NCI-H82 treated with DMSO at 0.1 percent for 48 hours (cell line): ENCODE measurements around the gene PLD3.

ENCODE experiments used
- DNase-seq: peaks from one replicate; lab custom pipeline; 2025; ENCODE audit not compliant: unreplicated experiment; lab: John Stamatoyannopoulos, UW

Gene PLD3

DNA sequence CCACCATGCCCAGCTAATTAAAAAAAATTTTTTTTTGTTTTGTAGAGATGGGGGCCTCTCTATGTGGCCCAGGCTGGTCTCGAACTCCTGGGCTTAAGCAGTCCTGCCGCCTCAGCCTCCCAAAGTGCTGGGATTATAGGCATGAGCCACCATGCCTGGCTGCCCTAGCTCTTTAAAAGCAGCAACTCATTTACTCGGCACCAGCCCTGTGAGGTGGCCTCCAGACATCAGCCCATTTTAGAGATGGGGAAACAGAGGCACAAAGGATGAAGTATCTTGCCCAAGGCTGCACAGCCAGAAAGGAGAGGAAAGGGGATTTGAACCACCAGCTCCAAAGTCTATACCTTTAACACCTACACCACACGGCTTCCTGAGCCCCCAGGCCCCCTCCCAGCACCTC lies 64.4 kb downstream of the PLD3 start:
- DNase-seq, result no peak

GRCh38 chr19:40413291-40413845 lies 64.9 kb downstream of the PLD3 start, which contains the start of gene PRX:
Gene PRX (minus strand): TSS chr19:40413378. CDS start chr19:40407932, 5,446 bp downstream.
- DNase-seq, result peak; percentile 72

GRCh38 chr19:40414542-40415535 lies 66.3 kb downstream of the PLD3 start:
- no peak for DNase-seq

GRCh38 chr19:40415768-40416167 lies 67.3 kb downstream of the PLD3 start:
- DNase-seq, result no peak

- DNase-seq, result no peak
These were observed 68.6 kb downstream of the PLD3 start for GRCh38 chr19:40416918-40417642.

- no peak for DNase-seq
These were observed 69.1 kb downstream of the PLD3 start for GRCh38 chr19:40417643-40417981.

DNA sequence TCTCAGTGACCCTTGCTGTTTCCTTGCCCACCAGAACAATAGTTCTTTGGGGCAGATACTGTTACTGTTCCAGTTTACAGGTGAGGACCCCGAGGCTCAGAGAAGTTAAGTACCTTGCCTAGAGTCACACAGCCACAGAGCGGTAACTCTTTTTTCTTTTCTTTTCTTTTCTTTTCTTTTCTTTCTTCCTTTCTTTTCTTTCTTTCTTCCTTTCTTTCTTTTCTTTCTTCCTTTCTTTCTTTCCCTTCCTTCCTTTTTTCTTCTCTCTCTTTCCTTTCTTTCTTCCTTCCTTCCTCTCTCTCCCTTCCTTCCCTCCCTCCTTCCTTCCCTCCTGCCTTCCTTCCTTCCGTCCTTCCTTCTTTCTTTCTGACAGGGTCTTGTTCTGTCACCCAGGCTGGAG lies 69.5 kb downstream of the PLD3 start:
- DNase-seq, result no peak

DNA sequence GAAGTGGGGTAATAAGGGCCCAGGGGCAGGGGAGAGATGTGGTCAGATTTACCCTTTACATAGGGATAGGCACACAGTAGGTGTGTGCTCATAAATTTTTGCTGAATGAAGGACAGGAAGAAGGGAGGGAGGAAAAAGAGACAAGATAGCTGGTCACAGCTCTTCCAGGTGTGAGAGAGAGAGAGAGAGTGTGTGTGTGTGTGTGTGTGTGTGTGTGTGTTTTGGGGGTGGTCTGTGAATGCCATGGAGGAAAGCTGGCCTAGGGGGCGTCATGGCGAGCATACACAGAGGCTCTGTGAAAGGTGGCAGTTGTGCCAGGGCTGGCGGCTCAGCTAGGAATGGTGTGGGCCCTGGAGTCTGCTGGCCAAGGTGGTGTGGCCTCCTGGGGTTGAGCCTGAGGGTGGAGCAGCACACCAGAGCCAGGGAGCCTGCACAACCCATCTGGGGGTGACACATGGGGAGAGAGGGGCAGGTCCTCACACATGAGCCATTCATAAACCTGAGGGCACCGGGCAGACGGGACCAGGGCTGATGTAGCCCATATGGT lies 70.6 kb downstream of the PLD3 start:
- no peak for DNase-seq

- no peak for DNase-seq
These were observed 71.3 kb downstream of the PLD3 start for GRCh38 chr19:40419780-40420179.

- no peak for DNase-seq
These were observed 71.9 kb downstream of the PLD3 start for GRCh38 chr19:40420451-40420765.

- DNase-seq, result peak; percentile 88
These were observed 72.6 kb downstream of the PLD3 start for GRCh38 chr19:40420766-40421765.

- no peak for DNase-seq
These were observed 73.7 kb downstream of the PLD3 start for GRCh38 chr19:40421993-40422747.

- no peak for DNase-seq
These were observed 74.5 kb downstream of the PLD3 start for GRCh38 chr19:40422748-40423566.

DNA sequence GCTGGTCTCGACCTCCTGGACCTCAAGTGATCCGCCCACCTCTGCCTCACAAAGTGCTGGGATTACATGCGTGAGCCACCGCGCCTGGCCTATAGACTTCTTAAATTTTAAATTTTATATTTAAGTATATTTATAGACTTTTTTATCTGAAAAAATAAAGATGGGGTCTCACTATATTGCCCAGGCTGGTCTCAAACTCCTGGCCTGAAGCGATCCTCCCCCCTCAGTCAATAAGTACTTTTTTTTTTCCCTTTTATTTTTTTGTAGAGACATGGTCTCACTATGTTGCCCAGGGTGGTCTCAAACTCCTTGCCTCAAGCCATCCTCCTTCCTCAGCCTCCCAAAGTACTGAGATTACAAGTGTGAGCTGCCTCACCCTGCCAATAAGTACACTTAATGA lies 75.4 kb downstream of the PLD3 start:
- no peak for DNase-seq

DNA sequence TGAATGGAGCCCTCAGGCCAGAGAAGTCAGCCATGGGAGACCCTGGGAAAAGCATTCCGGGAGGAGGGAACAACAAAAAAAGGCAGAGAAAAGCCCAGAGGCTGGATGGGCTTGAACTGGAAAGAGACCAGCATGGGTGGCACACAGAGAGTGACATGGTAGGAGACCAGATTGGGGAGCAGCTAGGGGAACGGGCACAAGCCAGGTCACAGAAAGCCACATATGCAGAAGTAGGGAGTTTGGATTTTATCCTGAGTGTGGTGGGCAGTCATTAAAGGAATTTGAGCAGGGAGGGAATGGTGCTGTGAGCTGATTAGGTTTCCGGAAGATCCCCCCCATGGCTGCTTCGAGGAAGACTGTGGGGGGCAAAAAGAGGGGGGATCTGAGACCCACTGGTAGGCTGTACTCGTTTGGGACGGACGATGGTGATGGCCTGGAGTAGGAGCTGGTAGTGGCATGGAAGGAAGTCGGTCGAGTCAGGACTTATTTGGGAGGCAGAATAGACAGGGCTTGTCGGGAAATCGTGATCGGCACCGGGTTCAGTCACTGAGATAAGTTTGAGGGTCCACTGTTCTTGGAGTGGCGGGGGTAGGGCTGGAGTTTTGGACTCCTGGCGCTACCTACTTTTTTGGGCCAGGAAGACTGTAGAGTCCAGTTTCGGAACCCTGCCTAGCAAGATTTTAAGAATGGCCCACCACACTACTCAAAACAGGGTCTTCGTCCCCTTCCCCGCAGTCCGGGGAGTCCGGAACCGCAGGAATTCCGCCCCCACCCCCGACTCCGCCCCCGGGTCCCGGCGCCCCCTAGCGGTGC lies 76.3 kb downstream of the PLD3 start:
- DNase-seq, result no peak

GRCh38 chr19:40425450-40426287 lies 77.2 kb downstream of the PLD3 start, which contains the start of gene SERTAD1:
Gene SERTAD1 (minus strand): TSS chr19:40425992. CDS start chr19:40423546, 2,446 bp downstream.
- peak; percentile 99 for DNase-seq
